ENCODE data around the gene ERP29.

DNA sequence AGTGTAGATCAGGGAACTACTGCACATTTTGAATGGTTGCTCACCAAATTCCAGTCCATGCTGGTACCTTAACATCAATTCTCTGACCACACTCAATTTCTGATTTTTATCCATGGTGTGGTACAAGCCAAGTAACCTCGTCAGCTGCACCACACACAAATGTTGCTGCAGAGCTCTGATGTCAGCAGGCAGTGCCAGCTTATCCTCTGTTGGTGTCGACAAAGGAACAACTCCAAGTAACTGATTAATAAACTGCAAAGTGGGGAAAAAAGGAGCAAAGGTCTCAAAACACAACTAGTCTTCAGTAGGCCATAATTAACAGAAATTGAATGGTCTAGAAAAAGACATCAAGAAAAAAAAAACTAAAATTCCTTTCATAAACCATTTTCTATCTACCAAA, 47.9 kb downstream of the ERP29 start:
- TF ChIP-seq, protein P1, sequence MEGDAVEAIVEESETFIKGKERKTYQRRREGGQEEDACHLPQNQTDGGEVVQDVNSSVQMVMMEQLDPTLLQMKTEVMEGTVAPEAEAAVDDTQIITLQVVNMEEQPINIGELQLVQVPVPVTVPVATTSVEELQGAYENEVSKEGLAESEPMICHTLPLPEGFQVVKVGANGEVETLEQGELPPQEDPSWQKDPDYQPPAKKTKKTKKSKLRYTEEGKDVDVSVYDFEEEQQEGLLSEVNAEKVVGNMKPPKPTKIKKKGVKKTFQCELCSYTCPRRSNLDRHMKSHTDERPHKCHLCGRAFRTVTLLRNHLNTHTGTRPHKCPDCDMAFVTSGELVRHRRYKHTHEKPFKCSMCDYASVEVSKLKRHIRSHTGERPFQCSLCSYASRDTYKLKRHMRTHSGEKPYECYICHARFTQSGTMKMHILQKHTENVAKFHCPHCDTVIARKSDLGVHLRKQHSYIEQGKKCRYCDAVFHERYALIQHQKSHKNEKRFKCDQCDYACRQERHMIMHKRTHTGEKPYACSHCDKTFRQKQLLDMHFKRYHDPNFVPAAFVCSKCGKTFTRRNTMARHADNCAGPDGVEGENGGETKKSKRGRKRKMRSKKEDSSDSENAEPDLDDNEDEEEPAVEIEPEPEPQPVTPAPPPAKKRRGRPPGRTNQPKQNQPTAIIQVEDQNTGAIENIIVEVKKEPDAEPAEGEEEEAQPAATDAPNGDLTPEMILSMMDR (IDR thresholded peaks at IDR 0.05) = no peak
- no peak for TF ChIP-seq POLR2AphosphoS5 (IDR thresholded peaks at IDR 0.05)
